Fibroblast of villous mesenchyme (primary cell): ENCODE measurements around the gene PRKCE. TPM values are rescaled to one million over a fixed set of nuclear protein-coding genes. Genes with fewer than 3 reads are reported as not detected.

Source experiments
- DNase-seq: peaks from one replicate; pipeline ENCODE4 v3.0.0-alpha.2; 2010; ENCODE audit warnings: low read depth
- H3K4me3 ChIP-seq: 2 replicates; pipeline ENCODE4 v1.5.1; 2011; ENCODE audit warnings: low read depth, mild to moderate bottlenecking, low read length
- total RNA-seq: library from RNA; depleted of rRNA; stranded (reverse); fragments of >200 nt; gene quantifications from 2 replicates; pipeline ENCODE4 v1.2.3, GENCODE V29; 2012
- TF ChIP-seq, protein P1 (sequence below): IDR thresholded peaks from 2 replicates; pipeline ENCODE4 v1.5.1; 2012; ENCODE audit warnings: low read depth, mild to moderate bottlenecking, low read length; ENCODE audit not compliant: insufficient read depth

The PRKCE gene
- total RNA-seq, 1 donor = 27.2 TPM

DNA sequence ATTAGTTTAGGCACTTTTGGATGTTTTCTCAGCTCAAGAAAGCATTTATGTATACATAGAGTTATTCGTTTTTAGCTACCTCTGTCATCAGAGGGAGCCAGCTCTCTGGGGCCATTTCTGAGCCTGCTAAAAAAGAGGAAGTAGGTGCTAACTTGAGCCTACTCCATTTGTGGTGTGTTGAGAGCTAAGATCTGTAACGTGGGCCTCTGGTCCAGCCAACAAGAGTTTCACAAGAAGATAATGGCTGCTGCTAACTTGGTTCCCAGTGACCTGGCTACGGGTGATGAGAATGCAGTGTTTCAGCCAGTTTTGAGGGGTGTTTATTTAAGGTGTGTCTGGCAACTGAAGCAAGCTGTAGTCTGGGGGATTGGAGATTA, 182.5 kb downstream of the PRKCE start:
- no peak for DNase-seq
- TF ChIP-seq, protein P1, sequence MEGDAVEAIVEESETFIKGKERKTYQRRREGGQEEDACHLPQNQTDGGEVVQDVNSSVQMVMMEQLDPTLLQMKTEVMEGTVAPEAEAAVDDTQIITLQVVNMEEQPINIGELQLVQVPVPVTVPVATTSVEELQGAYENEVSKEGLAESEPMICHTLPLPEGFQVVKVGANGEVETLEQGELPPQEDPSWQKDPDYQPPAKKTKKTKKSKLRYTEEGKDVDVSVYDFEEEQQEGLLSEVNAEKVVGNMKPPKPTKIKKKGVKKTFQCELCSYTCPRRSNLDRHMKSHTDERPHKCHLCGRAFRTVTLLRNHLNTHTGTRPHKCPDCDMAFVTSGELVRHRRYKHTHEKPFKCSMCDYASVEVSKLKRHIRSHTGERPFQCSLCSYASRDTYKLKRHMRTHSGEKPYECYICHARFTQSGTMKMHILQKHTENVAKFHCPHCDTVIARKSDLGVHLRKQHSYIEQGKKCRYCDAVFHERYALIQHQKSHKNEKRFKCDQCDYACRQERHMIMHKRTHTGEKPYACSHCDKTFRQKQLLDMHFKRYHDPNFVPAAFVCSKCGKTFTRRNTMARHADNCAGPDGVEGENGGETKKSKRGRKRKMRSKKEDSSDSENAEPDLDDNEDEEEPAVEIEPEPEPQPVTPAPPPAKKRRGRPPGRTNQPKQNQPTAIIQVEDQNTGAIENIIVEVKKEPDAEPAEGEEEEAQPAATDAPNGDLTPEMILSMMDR = no peak
- no peak overlapping the region for H3K4me3 ChIP-seq

DNA sequence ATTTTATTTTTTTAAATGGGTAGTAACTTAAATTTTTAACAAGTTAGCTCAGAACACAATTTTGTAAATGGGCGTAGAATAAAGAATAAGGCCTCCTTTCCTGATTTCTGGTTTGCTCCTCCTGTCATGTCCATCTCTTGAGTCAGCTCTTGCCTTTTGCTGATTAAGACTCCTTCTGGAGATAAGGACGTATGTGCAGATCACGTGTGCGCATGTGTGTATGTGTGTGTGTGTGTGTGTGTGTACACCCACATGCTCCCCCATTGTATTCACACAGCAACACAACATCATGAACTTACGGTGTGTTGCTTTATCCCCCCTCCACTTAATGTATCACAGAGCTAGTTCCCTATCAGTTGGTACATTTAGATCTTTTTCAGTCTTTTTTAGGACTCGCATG, 182.9 kb downstream of the PRKCE start:
- H3K4me3 ChIP-seq = no peak overlapping the region
- DNase-seq = no peak
- TF ChIP-seq, protein P1 = no peak

DNA sequence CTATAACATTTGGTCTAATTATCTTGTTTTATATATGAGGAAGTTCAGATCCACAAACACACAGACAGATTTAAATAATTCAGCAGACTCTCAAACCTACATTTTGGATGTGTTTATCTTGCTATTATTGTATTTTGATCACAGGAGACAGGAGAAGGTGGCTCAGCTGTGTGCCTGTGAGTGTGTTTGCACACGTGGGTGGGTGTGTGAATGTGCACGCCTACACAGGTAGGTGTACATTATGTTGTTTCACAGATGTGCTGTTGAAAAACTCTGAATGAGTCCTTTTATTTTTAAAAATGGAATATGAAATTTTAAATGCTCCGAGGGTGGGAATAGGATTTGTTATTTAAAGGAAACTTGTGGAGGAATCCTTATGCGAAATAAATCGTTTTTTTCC, 183.4 kb downstream of the PRKCE start:
- TF ChIP-seq, protein P1 = no peak
- no peak overlapping the region for H3K4me3 ChIP-seq
- no peak for DNase-seq

DNA sequence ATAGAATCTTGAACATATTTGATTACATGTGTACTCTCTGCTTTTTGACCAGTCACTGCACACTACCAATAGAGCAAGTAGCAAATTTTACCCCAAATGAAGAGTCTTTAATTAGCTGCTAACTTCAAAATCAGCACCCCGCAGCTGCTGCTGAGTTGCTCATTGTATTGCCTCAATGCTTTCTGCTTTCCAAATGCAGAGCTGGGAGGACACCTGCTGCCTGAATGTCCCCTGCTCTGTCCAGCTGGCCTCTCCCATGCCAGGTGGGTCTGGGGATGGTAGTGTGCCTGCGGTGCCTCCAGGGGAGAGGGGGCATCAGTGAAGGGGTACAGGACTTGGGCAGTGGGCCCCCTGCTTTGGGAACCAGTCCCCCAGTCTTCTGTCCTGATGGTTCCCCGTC, 184.8 kb downstream of the PRKCE start:
- TF ChIP-seq, protein P1 = no peak
- no peak overlapping the region for H3K4me3 ChIP-seq
- DNase-seq = no peak

DNA sequence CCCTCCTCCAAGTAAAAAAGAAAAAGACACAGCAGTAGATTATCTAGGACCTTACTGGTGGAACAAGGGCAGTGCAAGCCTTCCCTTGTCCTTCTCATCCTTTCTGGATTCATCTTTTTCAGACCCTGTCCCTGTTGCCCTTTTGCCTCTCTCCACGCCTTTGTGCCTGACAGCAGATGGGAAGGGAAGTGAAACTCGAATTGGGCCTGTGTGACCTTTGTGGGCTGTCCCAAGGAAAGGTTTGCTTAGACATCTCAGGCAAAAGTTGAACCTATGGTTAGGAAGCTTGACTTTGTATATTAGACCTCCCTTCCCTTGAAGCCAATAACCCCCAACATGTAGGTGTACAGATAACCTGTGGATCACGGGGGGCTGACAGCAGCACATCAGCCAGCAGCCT, 185.3 kb downstream of the PRKCE start:
- TF ChIP-seq, protein P1 = no peak
- DNase-seq = no peak
- no peak overlapping the region for H3K4me3 ChIP-seq

DNA sequence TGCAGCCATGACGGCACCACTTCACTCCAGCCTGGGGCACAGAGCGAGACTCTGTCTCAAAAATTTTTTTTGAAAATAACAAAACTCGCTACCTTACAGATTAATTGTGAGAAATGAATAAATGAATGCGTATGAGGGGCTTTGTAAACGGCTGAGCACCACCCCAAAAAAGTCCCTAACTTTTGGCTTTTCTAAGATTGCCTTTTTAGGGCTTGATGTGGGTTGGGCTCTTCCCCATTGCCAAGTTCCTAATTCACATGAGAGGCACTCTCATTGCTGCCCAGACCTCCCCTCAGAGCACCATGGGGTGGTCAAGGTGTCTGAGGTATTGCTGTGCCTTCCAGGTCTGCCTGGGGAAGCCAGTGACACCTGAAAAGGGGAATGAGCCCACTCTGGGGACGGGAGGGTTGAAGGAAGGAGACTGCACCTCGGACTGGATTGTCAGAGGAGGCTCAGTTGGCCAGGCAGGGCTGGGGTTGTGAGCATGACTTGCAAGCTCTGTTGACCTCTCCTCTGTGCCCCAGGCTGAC, 186.4 kb downstream of the PRKCE start:
- H3K4me3 ChIP-seq = no peak overlapping the region
- no peak for DNase-seq
- TF ChIP-seq, protein P1 = no peak
